ENCODE measurements around the gene MEX3C.

DNA sequence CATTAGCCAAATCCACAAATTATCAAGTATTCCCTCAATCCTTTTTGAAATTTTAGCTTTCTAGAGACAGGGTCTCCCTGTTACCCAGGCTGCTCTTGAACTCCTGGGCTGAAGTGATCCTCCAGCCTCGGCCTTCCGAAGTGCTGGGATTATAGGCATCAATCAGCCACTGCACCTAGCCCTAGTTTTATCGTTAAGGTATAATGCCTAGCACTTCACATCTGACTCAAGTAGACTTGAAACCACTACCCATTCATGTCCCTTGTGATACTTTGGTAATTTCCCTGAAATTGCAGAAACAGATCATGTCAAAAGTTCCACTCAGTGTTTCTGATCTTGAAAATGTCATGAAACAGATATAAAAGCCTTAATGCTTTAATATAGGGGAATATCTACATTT, 26.3 kb downstream of the MEX3C start:
- TF ChIP-seq OSR1 (CRISPR knock-in tag; IDR thresholded peaks at IDR 0.05) (no peak), CSDC2 (CRISPR knock-in tag; IDR thresholded peaks at IDR 0.05) (no peak), ARNTL (CRISPR knock-in tag; IDR thresholded peaks at IDR 0.05; ENCODE audit: borderline replicate concordance, low read depth) (no peak), ZFP30 (CRISPR knock-in tag; IDR thresholded peaks at IDR 0.05) (no peak), ZNF8 (CRISPR knock-in tag; IDR thresholded peaks at IDR 0.05) (no peak), TCF4 (CRISPR knock-in tag; IDR thresholded peaks at IDR 0.05; ENCODE audit: borderline replicate concordance) (no peak), GLIS3 (CRISPR knock-in tag; IDR thresholded peaks at IDR 0.05) (no peak), ZNF565 (CRISPR knock-in tag; conservative IDR thresholded peaks at IDR 0.05; ENCODE audit: low read depth) (no peak), ZFP3 (CRISPR knock-in tag; IDR thresholded peaks at IDR 0.05) (no peak)
- TF ChIP-seq, protein P1, sequence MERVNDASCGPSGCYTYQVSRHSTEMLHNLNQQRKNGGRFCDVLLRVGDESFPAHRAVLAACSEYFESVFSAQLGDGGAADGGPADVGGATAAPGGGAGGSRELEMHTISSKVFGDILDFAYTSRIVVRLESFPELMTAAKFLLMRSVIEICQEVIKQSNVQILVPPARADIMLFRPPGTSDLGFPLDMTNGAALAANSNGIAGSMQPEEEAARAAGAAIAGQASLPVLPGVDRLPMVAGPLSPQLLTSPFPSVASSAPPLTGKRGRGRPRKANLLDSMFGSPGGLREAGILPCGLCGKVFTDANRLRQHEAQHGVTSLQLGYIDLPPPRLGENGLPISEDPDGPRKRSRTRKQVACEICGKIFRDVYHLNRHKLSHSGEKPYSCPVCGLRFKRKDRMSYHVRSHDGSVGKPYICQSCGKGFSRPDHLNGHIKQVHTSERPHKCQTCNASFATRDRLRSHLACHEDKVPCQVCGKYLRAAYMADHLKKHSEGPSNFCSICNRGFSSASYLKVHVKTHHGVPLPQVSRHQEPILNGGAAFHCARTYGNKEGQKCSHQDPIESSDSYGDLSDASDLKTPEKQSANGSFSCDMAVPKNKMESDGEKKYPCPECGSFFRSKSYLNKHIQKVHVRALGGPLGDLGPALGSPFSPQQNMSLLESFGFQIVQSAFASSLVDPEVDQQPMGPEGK (CRISPR knock-in tag; IDR thresholded peaks at IDR 0.05; ENCODE audit: borderline replicate concordance), result no peak
- TF ChIP-seq, protein P2, sequence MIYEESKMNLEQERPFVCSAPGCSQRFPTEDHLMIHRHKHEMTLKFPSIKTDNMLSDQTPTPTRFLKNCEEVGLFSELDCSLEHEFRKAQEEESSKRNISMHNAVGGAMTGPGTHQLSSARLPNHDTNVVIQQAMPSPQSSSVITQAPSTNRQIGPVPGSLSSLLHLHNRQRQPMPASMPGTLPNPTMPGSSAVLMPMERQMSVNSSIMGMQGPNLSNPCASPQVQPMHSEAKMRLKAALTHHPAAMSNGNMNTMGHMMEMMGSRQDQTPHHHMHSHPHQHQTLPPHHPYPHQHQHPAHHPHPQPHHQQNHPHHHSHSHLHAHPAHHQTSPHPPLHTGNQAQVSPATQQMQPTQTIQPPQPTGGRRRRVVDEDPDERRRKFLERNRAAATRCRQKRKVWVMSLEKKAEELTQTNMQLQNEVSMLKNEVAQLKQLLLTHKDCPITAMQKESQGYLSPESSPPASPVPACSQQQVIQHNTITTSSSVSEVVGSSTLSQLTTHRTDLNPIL (CRISPR knock-in tag; IDR thresholded peaks at IDR 0.05; ENCODE audit: low read depth), result no peak

Data from SK-N-SH treated with all-trans-retinoic acid at 6 μM for 48 hours (cell line).